NCI-H345 treated with DMSO at 0.1 percent for 48 hours (cell line): ENCODE data around the gene CYP2D6.
A peak's percentile ranks its signal among the peaks of the same experiment; 100 is the strongest.
"Not testable (repeated sequence)": the region's sequence is repeated elsewhere in the genome, so short reads cannot be mapped to it uniquely, and the experiment has no call there.

Experiments
- DNase-seq: peaks from one replicate; lab custom pipeline; 2025; ENCODE audit not compliant: unreplicated experiment; lab: John Stamatoyannopoulos, UW

Gene CYP2D6

DNA sequence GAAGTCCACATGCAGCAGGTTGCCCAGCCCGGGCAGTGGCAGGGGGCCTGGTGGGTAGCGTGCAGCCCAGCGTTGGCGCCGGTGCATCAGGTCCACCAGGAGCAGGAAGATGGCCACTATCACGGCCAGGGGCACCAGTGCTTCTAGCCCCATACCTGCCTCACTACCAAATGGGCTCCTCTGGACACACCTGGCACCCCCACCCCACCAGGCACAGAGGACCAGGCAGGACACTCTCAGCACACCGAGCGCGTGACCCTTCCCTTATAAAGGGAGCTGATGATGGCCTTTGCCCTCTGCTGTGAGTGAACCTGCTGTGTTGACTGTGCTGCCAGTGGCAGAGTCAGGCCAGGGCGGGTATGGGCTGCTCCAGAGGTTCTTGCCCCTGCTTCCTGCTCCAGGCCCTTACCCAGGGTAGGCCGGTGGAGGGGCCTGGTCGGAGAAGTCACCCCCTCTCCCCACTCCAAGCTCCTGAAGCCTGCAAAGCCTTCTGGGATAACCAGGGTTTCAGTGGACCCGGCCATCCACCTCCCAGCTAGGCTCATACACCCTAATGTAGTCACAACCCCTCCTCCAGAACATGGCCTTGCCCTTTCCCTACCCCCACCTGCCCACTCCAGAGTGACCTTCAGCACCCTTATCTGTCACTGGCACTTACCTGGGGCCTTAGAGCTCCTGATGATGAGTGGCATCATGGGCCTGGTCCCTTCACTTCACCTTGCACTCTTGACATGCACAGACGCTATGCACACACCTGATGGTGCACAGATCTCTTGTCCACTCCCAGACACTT is at the start of gene CYP2D6:
Gene CYP2D6, minus strand, starts transcription at position 172 of the 793 bp plus-strand sequence. Its CDS starts 19 bp downstream, at position 153.
- DNase-seq = not testable (repeated sequence)

DNA sequence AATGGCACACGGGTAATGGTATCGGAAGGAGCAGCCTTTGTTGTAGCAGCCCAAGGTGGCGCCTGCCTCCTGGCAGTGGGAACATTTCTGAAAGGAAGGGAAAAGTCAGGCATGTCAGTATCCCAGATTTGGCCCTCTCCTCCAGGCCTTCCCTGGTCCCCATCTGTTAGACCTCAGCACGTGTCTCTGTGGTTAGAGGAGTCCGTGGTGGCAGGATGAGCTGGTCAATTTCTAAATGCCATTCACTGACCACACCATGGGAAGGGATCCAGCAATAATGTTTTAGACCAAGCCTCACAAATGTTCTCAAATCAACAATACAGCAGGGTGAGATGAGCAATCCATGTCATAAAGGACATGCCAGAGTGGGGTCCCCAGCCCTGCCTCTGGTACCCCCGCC is 49.0 kb upstream of the CYP2D6 start:
- no peak for DNase-seq

- DNase-seq = no peak
Measured at GRCh38 chr22:42178910-42179519, 48.4 kb upstream of the CYP2D6 start.

DNA sequence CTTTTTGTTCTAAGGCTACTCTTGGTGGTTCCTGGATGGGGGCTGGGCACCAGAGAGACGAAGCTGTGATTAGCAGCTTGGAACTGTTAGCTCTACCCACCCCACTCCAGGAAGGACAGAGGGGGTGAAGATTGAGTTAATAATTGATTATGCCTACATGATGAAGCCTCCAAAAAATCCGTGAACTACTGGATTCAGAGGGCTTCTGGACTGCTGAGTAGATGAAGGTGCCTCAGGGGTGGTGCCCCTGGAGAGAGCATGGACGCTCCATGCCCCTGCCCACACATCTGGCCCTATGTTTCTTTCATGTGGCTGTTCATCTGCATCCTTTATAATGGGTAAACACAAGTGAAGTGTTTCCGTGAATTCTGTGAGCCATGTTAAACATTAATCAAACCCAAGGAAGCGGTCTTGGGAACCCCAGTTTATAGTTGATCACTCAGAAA is 47.3 kb upstream of the CYP2D6 start:
- DNase-seq = no peak

DNA sequence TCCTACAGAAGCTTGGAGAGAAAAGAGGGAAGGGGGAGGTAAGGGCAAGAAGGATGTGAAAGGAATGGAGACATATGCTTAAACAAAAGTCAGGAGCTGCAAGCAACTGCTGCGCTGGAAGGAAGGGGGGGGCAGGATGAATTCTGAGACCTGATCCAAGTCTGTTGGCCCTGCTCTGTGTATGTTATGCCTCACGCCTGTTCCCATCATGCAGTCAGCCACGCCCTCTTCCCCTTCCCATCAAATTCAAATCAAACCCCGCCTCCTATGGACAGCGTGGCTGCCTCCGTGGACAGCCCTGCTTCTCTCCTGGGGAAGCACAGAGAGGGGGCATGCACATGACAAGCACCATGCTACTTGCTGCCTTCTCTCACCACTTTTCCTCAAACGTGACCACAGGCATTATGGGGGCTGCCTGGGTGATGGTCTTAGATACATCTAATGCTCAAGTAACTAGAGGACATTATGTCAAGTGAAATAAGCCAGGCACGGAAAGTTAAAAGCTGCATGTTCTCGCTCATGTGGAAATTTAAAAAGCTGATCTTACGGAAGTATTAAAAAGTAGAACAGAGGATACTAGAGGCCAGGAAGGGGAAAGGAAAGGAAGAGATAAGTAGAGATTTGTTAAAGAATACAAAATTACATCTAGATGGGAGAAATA is 45.8 kb upstream of the CYP2D6 start:
- DNase-seq = no peak

DNA sequence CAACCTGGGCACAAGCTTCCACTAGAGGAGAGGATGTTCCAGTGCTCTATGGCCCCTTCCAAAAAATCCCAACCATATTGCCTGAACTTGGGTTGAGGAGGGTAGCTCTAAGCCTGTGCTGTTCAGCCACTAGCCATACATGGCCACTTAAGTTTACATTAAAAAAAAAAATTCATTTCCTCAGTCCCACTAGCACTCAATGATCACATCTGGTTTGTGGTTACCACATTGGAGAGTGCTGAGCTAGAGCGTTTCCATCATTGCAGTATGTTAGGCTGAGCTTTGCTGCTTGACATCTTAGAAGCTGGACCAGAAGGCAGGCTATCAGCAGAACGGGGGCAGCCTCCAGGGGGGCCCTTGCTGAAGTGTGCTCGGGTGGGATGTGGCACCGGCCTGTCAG is 43.5 kb upstream of the CYP2D6 start:
- no peak for DNase-seq

DNA sequence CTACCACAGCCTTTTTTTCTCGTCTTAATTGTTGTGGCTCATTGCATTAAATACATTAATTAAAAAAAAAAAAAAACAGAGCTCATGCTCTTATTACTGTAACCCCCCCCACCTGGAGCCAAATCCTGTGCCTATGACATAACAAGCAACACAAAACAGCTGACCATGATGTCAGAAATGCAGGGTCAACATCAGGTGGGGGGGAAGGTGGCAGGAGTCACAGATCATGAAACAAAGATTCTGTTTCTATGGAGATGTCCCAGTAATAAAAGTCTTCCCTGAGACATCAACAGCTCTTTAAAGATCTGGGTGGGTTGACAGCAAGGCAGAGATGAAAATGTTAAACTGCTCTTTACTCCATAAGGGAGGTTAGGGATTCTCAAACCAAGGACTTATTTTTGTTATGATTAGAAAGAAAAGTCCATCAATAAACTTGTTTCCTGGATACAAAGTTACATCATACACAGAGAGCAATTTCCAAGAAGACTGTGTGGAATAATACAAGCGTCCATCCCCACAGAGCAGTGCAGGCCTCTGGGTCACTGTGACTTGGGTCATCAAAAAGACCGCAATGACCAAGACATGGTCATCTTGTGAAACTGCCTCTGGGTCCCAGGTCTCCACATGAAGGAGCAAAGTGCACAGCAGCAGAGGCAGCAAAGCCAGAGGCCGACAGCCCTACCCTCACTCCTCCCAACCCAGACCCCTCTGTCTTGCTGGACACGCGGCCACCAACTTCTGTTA is 42.7 kb upstream of the CYP2D6 start:
- DNase-seq = no peak

DNA sequence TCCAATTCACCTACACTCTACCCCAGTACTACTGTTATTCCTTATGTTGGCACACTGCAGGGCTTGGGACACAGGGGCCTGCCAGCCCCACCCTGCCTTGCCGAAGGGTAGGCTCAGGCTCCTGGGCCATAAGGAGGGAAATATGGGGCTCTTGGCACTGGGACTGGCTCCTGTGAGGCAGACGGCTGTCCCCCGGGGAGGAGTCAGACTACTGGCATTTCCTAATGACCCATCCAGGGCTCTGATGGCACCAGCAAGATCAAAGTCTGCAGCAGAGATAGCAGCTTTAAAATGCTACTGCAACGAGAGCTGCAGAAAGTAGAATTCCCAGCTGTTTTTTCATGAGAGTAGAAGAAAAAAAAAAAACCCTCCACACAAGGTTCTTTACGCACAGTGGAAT is 42.2 kb upstream of the CYP2D6 start:
- no peak for DNase-seq

DNA sequence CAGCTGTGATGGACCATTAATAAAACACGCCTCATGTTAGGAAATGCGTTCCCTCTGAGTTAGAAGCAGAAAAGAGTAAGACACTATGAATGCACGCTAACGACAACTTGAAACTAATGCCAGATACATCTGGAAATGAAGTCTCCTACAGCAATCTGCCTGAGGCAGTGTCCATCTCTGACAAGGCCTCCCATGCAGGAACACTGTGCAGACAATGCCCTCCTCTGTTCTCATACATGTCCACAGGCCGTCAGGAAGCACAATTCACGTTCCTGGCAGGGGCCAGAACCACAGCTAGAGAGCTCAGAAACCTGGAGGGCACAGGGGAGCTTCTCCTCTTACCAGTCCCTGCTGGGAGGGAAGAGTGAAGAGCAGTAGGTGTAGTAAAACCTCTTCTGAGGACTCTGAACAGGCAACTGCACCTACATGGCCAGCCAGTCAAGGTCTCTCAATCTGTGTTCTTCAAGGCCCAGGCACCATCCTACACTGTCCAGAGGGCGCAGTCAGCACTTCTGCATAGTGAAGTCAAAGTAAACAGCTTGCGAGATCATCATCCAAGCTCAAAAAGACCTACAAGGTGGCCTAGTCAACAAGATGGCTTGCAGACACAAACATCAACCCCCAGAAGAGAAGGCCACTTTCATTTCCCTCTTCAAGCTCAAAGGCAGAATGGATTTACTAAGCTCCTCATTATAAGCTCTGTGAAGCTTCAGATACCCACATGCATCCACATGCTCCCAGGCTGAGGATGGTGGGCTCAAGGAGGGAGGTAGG is 41.5 kb upstream of the CYP2D6 start:
- no peak for DNase-seq

GRCh38 chr22:42171417-42171816 is 40.8 kb upstream of the CYP2D6 start:
- no peak for DNase-seq

DNA sequence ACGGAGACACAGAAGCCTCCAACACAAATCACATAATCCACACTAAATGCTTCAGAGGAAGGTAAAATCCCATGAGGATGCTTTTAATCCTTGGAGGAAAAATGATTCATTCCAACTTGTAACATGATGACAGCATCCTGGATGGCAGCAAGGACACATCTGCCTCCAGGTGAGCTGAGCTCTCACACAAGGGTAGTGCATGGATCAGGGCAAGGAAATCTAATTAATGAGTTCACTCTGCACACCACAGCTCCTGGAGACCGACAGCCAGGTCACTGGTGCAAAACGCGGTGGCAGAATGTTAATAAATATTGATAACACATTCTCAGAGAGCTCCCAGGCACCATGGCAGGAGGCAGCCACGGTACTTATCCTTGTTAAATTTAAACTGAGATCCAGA is 40.3 kb upstream of the CYP2D6 start:
- no peak for DNase-seq

- DNase-seq = peak; percentile 19
Measured at GRCh38 chr22:42169055-42169469, 38.5 kb upstream of the CYP2D6 start.

DNA sequence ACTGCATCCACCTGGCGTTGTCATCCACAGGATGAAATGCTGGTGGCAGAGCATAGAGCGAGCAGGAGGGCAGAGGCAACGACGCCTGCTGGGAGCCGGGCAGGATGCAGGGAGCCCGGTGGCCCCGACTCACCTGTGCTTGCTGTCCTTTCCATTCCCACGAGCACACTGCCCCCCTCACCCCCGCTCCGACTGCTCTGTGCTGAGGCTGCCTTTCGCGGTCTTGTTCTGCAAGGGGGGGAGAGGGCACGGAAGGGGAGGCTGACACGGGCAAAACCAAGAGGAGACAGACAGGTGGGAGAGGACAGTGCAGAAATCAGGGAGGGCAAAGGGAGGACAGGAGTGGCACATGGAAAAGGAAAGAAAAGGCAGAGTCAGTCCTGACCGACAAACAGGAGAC is 37.9 kb upstream of the CYP2D6 start:
- DNase-seq = no peak

DNA sequence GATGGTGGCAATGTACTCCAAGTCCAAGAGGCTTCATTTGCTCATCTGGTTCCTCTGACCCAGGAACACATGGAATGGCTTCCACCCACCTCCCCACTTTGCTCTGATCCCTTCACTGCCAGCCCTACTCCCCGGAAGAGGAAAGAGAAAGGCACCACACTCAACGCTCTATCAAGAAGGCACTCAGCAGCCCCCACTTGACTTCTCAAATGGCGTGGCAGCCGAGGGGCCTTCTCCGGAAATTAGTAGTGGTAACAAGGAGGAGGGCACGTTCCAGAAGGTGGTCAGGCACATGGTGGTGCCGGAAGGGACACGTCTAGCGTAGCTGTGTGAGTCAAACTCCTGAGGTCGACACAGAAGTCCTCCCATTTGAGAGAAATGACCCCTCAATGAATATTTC is 36.5 kb upstream of the CYP2D6 start:
- no peak for DNase-seq

DNA sequence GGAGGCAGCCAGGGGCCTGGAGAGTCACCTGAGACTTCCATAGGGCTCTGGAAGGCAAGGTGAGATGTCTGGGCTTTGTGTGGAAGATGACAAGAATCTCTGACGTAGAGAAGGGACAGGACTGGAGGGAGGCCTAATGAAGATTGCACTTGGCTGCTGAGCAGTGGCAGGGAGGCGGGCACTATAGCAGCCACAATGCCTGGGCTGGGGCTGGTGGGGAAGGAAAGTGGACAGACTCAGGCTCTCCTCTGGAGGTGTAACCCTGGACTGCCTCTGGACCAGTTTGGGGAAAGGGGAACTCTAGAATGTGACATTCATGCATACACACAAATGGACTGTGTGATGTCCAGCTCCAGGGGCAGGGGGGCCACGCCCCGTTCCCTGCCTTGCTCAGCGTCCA is 34.3 kb upstream of the CYP2D6 start:
- DNase-seq = no peak

- no peak for DNase-seq
Measured at GRCh38 chr22:42163515-42163914, 32.9 kb upstream of the CYP2D6 start.

DNA sequence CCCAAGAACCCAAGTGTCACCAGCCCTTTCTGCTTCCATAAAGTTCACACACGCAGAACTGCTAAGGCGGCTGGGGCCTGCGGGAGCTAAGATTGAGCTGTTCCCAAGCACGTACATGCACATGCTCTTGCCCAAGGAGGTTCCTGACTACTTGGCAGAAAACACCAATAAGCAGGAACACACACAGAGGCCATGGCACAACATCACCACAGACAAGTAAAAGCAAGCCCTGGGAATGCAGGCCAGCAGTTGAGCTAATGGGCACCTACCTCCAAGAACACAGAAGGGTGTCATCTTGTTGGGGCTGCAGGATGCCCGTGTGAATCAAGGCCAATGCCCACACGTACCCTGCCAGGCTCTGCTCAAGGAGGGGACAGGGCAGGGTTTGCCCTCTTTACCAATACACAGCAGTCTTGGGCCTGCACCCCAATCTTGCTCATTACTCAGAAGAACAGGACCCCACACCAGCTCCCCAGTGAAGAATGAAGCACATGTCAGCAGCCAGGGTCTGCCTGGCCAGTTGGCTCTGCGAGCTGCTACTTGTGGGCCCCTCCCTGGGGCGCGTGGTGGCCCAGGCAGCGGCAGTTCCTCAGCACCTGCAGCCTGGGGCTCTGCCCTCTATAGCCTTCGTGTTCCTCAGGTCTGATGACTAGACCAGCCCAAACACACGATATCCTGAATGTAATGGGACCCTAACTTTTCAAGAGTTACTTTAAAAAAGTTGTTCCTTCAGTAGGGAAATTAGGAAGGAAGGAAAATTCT is 32.3 kb upstream of the CYP2D6 start:
- no peak for DNase-seq

GRCh38 chr22:42160830-42161696 is 30.5 kb upstream of the CYP2D6 start:
- DNase-seq = no peak

DNA sequence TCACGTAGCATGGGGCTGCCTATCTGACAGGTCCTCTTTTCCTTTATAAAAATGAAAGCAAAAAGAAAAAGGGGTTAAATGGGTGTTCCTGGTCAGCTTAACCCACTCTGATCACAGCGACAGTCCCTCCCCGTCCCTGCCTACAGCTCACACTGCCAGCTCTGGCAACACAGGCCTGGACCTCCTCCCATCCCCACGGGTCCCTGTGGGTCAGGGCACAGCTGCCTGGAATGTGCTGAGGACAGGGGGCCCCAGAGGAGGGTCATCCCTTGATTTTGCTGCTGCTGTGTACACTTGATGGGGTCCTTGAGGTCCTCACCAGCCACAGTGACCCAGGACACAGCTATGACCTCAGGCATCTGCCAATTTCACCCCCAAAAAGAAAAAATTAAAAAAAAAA is 29.6 kb upstream of the CYP2D6 start:
- no peak for DNase-seq
